SK-N-SH (cell line): ENCODE measurements around the gene ELF4. TPM values are rescaled to one million over a fixed set of nuclear protein-coding genes. Genes with fewer than 3 reads are reported as not detected.

Experiments used
- CTCF ChIA-PET: fragments of 300-600, 350-600 bp; formaldehyde crosslinking; extraction: SDS; loops from one replicate; lab custom pipeline; 2021; lab: Yijun Ruan, JAX
- POLR2A ChIA-PET: fragments of 350-600 bp; sonication (Branson Sonifier 250); formaldehyde crosslinking; extraction: SDS; loops from one replicate; lab custom pipeline; 2020; ENCODE audit warnings: antibody characterized with exemption, inconsistent platforms; lab: Yijun Ruan, JAX
- DNase-seq: peaks from one replicate; pipeline ENCODE4 v3.0.0; 2012
- H2AFZ ChIP-seq: fragments of 200-600 bp; sonication (generic); 2 replicates; pipeline ENCODE4 v1.8.1; 2016; ENCODE audit warnings: antibody characterized with exemption, mild to moderate bottlenecking, low read depth
- H3F3A ChIP-seq: fragments of 200-600 bp; sonication (generic); replicated peaks from 2 replicates; pipeline ENCODE3; 2016; ENCODE audit warnings: antibody characterized with exemption, mild to moderate bottlenecking; ENCODE audit not compliant: insufficient read depth
- H3K27ac ChIP-seq, 2 experiments: fragments of 200-500 bp in 1 of 2; fragments of 200-600 bp in 1 of 2; sonication (Bioruptor generic) in 1 of 2; sonication (generic), shearing (Covaris generic) in 1 of 2; 2 replicates each; pipeline versions ENCODE4 v1.5.1 to v1.6.1; 2014 to 2016; ENCODE audit warnings: low read depth in 2 of 2, inconsistent platforms in 1 of 2, low read length in 1 of 2, mild to moderate bottlenecking in 1 of 2, mixed read lengths in 1 of 2
- H3K27me3 ChIP-seq: fragments of 200-600 bp; sonication (generic), shearing (Covaris generic); 2 replicates; pipeline ENCODE4 v1.6.1; 2016; ENCODE audit warnings: mixed run types; ENCODE audit not compliant: insufficient read depth
- H3K36me3 ChIP-seq, 2 experiments: fragments of 200-500 bp in 1 of 2; fragments of 200-600 bp in 1 of 2; sonication (Bioruptor generic) in 1 of 2; sonication (generic) in 1 of 2; replicated peaks in 1 of 2; 2 replicates each; pipeline versions ENCODE3 to v1.5.1; 2014 to 2016; ENCODE audit warnings: low read length in 1 of 2, mild to moderate bottlenecking in 1 of 2; ENCODE audit not compliant: insufficient read depth in 2 of 2, control insufficient read depth in 1 of 2
- H3K4me1 ChIP-seq, 2 experiments: fragments of 200-500 bp in 1 of 2; fragments of 200-600 bp in 1 of 2; sonication (Bioruptor generic) in 1 of 2; sonication (generic), shearing (Covaris generic) in 1 of 2; 2 replicates each; pipeline versions ENCODE4 v1.5.1 to v1.6.1; 2014 to 2016; ENCODE audit warnings: low read depth in 1 of 2, low read length in 1 of 2, mixed run types in 1 of 2; ENCODE audit not compliant: insufficient read depth in 2 of 2, control insufficient read depth in 1 of 2
- H3K4me2 ChIP-seq: fragments of 200-600 bp; sonication (generic), shearing (Covaris generic); 2 replicates; pipeline ENCODE4 v1.6.1; 2017; ENCODE audit warnings: mixed run types
- H3K4me3 ChIP-seq, 2 experiments: fragments of 200-500 bp in 1 of 2; fragments of 200-600 bp in 1 of 2; sonication (Bioruptor generic) in 1 of 2; sonication (generic), shearing (Covaris generic) in 1 of 2; 2 replicates each; pipeline versions ENCODE4 v1.5.1 to v1.8.1; 2014 to 2016; ENCODE audit warnings: low read depth in 2 of 2, inconsistent platforms in 1 of 2, low read length in 1 of 2, mild to moderate bottlenecking in 1 of 2, mixed read lengths in 1 of 2, moderate library complexity in 1 of 2
- H3K79me2 ChIP-seq: fragments of 200-600 bp; sonication (generic); 2 replicates; pipeline ENCODE4 v1.8.1; 2017; ENCODE audit warnings: mild to moderate bottlenecking; ENCODE audit not compliant: insufficient read depth
- H3K9ac ChIP-seq: fragments of 200-600 bp; sonication (generic); 2 replicates; pipeline ENCODE4 v1.6.1; 2017; ENCODE audit warnings: mixed run types
- H3K9me2 ChIP-seq: fragments of 200-600 bp; sonication (generic); 2 replicates; pipeline ENCODE4 v1.6.1; 2017; ENCODE audit warnings: mixed run types
- H3K9me3 ChIP-seq: fragments of 200-600 bp; sonication (generic); 2 replicates; pipeline ENCODE4 v1.6.1; 2017; ENCODE audit warnings: mixed run types, mild to moderate bottlenecking, moderate library complexity
- H4K20me1 ChIP-seq: fragments of 200-600 bp; sonication (generic); 2 replicates; pipeline ENCODE4 v1.6.1; 2017; ENCODE audit warnings: mild to moderate bottlenecking, mixed run types; ENCODE audit not compliant: insufficient read depth
- ELF1 ChIP-seq: IDR thresholded peaks from 2 replicates; pipeline ENCODE4 v1.4.0; 2012
- EZH2phosphoT487 ChIP-seq: fragments of 200-600 bp; sonication (generic); IDR thresholded peaks from 2 replicates; pipeline ENCODE4 v1.6.1; 2017; ENCODE audit warnings: low read depth, mixed run types, mild to moderate bottlenecking, antibody characterized with exemption, moderate library complexity, borderline replicate concordance
- FOXJ3 ChIP-seq: sonication (generic); formaldehyde crosslinking; IDR thresholded peaks from 2 replicates; pipeline ENCODE4 v1.5.1; 2020; ENCODE audit warnings: mild to moderate bottlenecking, missing genetic modification reagents
- GATA2 ChIP-seq: sonication (generic); formaldehyde crosslinking; IDR thresholded peaks from 2 replicates; pipeline ENCODE4 v1.5.0; 2020; ENCODE audit warnings: mild to moderate bottlenecking, missing genetic modification reagents
- MXI1 ChIP-seq: IDR thresholded peaks from 2 replicates; pipeline ENCODE4 v1.6.1; 2012; ENCODE audit warnings: mild to moderate bottlenecking, low read depth, low read length, improper control_type of control experiment
- NFIC ChIP-seq: IDR thresholded peaks from 2 replicates; pipeline ENCODE4 v1.4.0; 2012; ENCODE audit warnings: borderline replicate concordance
- NRF1 ChIP-seq: IDR thresholded peaks from 2 replicates; pipeline ENCODE4 v1.6.1; 2012; ENCODE audit warnings: low read depth, mild to moderate bottlenecking, low read length
- RAD21 ChIP-seq: IDR thresholded peaks from 2 replicates; pipeline ENCODE4 v1.6.1; 2012; ENCODE audit warnings: mild to moderate bottlenecking, low read length
- RCOR1 ChIP-seq: fragments of 150-350 bp; IDR thresholded peaks from 2 replicates; pipeline ENCODE4 v1.6.1; 2017; ENCODE audit warnings: antibody characterized with exemption, low read length
- SMC3 ChIP-seq: IDR thresholded peaks from 2 replicates; pipeline ENCODE4 v1.6.1; 2012; ENCODE audit warnings: low read depth, low read length, improper control_type of control experiment
- TAF1 ChIP-seq: IDR thresholded peaks from 2 replicates; pipeline ENCODE4 v1.6.1; 2012; ENCODE audit warnings: low read depth, mild to moderate bottlenecking, low read length, moderate library complexity, borderline replicate concordance
- TEAD4 ChIP-seq: IDR thresholded peaks from 2 replicates; pipeline ENCODE4 v1.4.0; 2012; ENCODE audit warnings: mild to moderate bottlenecking, borderline replicate concordance; ENCODE audit not compliant: insufficient read depth
- USF2 ChIP-seq: fragments of 150-350 bp; IDR thresholded peaks from 2 replicates; pipeline ENCODE4 v1.6.1; 2017; ENCODE audit warnings: antibody characterized with exemption, low read length, low read depth, borderline replicate concordance
- WGBS: methylation state at CpG from one replicate; pipeline ENCODE4 v1.1.6; 2017; ENCODE audit warnings: low lambda C conversion rate; 5-methylcytosine and 5-hydroxymethylcytosine counted together
- polyA plus RNA-seq, 3 experiments: library from polyadenylated mRNA; depleted of rRNA; stranded (reverse); fragments of >200 nt; gene quantifications; 2 replicates each; pipeline ENCODE4 v1.2.3, GENCODE V29; 2012
- TF ChIP-seq, protein P1 (sequence below): fragments of 200-600 bp; sonication (generic); IDR thresholded peaks from 2 replicates; pipeline ENCODE4 v1.6.1; 2017; ENCODE audit warnings: antibody characterized with exemption, mild to moderate bottlenecking, moderate library complexity

Gene ELF4
- polyA plus RNA-seq, 1 of the 3 experiments (the other 2 are of a cell fraction): 9.6 TPM

DNA sequence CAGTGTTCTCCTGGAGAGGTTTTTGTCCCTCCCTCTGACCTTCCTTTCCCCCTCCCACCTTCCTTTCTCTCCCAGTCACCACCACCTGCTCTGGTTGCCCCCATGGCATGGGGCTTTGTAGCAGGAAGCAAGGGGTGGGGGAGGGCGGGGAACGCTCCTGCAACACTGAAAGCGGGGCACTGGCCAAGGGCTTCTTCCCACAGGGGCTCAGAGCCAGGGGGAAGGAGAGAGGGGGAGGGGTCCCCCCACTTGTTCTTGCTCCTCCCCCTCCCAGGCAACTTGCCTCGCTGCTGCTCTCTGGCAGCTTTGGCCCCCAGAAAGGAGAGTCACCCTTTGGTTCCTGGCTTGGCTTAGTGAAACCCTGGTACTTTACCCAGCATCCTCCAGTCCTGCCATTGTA, 79.5 kb downstream of the ELF4 start:
- no peaks in the 10 kb centered on the region for H3K4me1 ChIP-seq
- CTCF ChIA-PET: no interaction called here
- no peak overlapping the region for H3K4me2 ChIP-seq
- DNase-seq: no peak
- 38% methylated on average over 2 of the region's 4 CpGs for WGBS
- peaks cover 33% of the 10 kb centered on the region; the same call in 1 of the 2 replicates for H3K27me3 ChIP-seq
- no peak overlapping the region for H3K27ac ChIP-seq
- no peak for TF ChIP-seq RCOR1
- TF ChIP-seq RAD21: no peak
- no peak for TF ChIP-seq SMC3
- TF ChIP-seq ELF1: no peak
- TF ChIP-seq GATA2 (CRISPR knock-in tag): no peak
- H3K9me3 ChIP-seq: no peaks in the 10 kb centered on the region
- H4K20me1 ChIP-seq: no peaks in the 10 kb centered on the region
- peaks cover 0 to 30% of the 10 kb centered on the region in 2 experiments for H3K36me3 ChIP-seq
- H3K9me2 ChIP-seq: no peaks in the 10 kb centered on the region
- POLR2A ChIA-PET: no interaction called here
- no peak overlapping the region for H3K4me3 ChIP-seq
- no peak overlapping the region for H2AFZ ChIP-seq
- H3K79me2 ChIP-seq: no peaks in the 10 kb centered on the region
- H3K9ac ChIP-seq: no peak overlapping the region
- no peaks in the 10 kb centered on the region for H3F3A ChIP-seq

DNA sequence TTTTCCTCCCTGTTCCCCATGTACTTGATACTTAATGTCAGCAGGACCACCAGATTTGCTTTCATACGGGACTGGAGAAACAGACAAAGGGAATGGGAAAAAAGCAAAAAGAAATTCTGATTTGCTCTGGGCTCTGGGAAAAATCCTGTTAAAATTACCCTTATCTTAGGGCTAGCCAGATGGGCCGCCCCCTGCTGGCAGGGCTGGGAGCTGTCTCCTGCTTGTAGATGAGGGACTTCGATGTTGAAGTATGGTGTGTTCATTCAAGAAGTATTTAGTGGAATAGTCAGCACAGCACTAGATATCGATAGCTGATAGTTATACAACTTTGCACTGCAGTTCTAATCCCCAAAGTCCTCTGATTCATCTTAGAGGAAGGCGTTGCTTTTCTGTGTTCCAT, 82.1 kb downstream of the ELF4 start:
- H4K20me1 ChIP-seq: no peaks in the 10 kb centered on the region
- H3K9ac ChIP-seq: no peak overlapping the region
- H3K4me3 ChIP-seq: no peak overlapping the region
- peaks cover 0 to 39% of the 10 kb centered on the region in 2 experiments for H3K36me3 ChIP-seq
- POLR2A ChIA-PET: no interaction called here
- no peaks in the 10 kb centered on the region for H3F3A ChIP-seq
- H3K4me2 ChIP-seq: peak overlapping the region; percentile 27; the same call in 1 of the 2 replicates
- peaks cover 30% of the 10 kb centered on the region; the same call in 1 of the 2 replicates for H3K27me3 ChIP-seq
- H2AFZ ChIP-seq: no peak overlapping the region
- no peak overlapping the region for H3K27ac ChIP-seq
- peak; percentile 49 for DNase-seq
- CTCF ChIA-PET: interaction anchor here (0.7 to 3.9 kb wide), 17 partner anchors 9 to 427 kb away, joined by 3 to 27 read pairs (median 4); no protein-coding TSS in a partner anchor
- 45% methylated on average over 5 of the region's 5 CpGs for WGBS
- no peaks in the 10 kb centered on the region for H3K79me2 ChIP-seq
- H3K4me1 ChIP-seq: no peaks in the 10 kb centered on the region
- TF ChIP-seq MXI1 (no peak), NFIC (no peak), TEAD4 (no peak), TAF1 (no peak), EZH2phosphoT487 (no peak), NRF1 (no peak), USF2 (no peak), RAD21 (peak; percentile 37; the same call in 1 of the 2 replicates), FOXJ3 (no peak), SMC3 (peak; percentile 47)
- TF ChIP-seq, protein P1, sequence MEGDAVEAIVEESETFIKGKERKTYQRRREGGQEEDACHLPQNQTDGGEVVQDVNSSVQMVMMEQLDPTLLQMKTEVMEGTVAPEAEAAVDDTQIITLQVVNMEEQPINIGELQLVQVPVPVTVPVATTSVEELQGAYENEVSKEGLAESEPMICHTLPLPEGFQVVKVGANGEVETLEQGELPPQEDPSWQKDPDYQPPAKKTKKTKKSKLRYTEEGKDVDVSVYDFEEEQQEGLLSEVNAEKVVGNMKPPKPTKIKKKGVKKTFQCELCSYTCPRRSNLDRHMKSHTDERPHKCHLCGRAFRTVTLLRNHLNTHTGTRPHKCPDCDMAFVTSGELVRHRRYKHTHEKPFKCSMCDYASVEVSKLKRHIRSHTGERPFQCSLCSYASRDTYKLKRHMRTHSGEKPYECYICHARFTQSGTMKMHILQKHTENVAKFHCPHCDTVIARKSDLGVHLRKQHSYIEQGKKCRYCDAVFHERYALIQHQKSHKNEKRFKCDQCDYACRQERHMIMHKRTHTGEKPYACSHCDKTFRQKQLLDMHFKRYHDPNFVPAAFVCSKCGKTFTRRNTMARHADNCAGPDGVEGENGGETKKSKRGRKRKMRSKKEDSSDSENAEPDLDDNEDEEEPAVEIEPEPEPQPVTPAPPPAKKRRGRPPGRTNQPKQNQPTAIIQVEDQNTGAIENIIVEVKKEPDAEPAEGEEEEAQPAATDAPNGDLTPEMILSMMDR: peak; percentile 77
- H3K9me3 ChIP-seq: no peaks in the 10 kb centered on the region
- no peaks in the 10 kb centered on the region for H3K9me2 ChIP-seq
